ENCODE results near the gene SARM1. TPM values are rescaled to one million over a fixed set of nuclear protein-coding genes. Genes with fewer than 3 reads are reported as not detected.

SARM1 gene
- total RNA-seq, 6 donors from 2014 or later = 10.3 to 33.5 (median 13.9) TPM

DNA sequence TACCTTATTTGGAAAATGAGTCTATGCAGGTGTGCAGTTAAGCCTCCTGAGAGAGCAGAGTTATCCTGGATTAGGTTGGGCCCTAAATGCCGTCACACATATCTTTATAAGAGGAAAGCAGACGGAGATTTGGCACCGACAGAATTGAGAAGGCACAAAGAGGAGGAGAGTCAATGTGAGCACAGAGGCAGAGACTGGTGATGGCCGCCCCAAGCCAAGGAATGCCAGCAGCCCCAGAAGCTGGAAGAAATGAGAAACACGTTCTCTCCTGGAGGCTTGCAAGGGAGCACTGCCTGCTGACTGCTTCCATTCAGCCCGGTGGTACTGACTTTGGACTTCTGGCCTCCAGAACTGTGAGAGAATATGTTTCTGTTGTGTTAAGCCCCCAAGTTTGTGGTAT is 31.4 kb downstream of the SARM1 start:
- Histone ChIP-seq H3K9me3 (no peaks in the 10 kb centered on the region), H3K4me1 (peaks cover 13 to 32% (median 18%) of the 10 kb centered on the region in 4 donors), H3K4me3 (no peak overlapping the region), H3K27ac (no peak overlapping the region), H3K27me3 (no peaks in the 10 kb centered on the region), H3K36me3 (peaks cover 0 to 26% (median 3%) of the 10 kb centered on the region in 4 donors)
- ATAC-seq (ENCODE audit: low FRiP score in 2 of 2) (no peak), DNase-seq (no peak)
- 87 to 90% methylated on average over 6 of the region's 6 CpGs for WGBS, 2 donors
- TF ChIP-seq POLR2AphosphoS5 (IDR thresholded peaks at IDR 0.05) (no peak), EP300 (IDR thresholded peaks at IDR 0.05) (no peak), POLR2A (IDR thresholded peaks at IDR 0.05) (no peak)
- TF ChIP-seq, protein P1, sequence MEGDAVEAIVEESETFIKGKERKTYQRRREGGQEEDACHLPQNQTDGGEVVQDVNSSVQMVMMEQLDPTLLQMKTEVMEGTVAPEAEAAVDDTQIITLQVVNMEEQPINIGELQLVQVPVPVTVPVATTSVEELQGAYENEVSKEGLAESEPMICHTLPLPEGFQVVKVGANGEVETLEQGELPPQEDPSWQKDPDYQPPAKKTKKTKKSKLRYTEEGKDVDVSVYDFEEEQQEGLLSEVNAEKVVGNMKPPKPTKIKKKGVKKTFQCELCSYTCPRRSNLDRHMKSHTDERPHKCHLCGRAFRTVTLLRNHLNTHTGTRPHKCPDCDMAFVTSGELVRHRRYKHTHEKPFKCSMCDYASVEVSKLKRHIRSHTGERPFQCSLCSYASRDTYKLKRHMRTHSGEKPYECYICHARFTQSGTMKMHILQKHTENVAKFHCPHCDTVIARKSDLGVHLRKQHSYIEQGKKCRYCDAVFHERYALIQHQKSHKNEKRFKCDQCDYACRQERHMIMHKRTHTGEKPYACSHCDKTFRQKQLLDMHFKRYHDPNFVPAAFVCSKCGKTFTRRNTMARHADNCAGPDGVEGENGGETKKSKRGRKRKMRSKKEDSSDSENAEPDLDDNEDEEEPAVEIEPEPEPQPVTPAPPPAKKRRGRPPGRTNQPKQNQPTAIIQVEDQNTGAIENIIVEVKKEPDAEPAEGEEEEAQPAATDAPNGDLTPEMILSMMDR (IDR thresholded peaks at IDR 0.05) = no peak

DNA sequence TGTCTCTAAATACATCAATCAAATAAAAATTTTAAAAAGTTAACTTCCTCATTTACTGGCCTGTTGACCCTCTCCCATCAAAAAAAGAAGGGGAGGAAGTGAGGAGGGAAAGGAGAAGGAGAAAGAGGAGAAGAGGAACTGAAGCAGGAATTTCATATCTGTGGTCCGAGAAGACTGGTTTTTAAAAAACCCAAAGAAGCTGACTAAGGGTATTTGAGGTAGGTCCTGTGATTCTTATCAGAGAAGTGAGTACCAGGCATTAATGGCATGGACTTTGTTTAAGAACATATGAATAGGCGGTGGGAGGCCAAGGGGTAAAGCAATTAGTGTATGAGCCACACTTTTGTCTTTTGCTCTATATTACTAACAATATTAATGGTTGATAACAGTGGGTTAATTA is 32.5 kb downstream of the SARM1 start:
- no peak for DNase-seq
- H3K9me3 ChIP-seq = no peaks in the 10 kb centered on the region
- H3K4me1 ChIP-seq = peaks cover 12 to 32% (median 18%) of the 10 kb centered on the region in 4 donors
- no peak for ATAC-seq (ENCODE audit: low FRiP score in 2 of 2)
- no peak overlapping the region for H3K27ac ChIP-seq
- WGBS, 2 donors = 64 to 70% methylated on average over 2 of the region's 2 CpGs
- no peaks in the 10 kb centered on the region for H3K27me3 ChIP-seq
- H3K4me3 ChIP-seq = no peak overlapping the region
- TF ChIP-seq POLR2AphosphoS5 (IDR thresholded peaks at IDR 0.05) = no peak
- no peak for TF ChIP-seq POLR2A (IDR thresholded peaks at IDR 0.05)
- TF ChIP-seq, protein P1 (IDR thresholded peaks at IDR 0.05) = no peak
- no peak for TF ChIP-seq EP300 (IDR thresholded peaks at IDR 0.05)
- H3K36me3 ChIP-seq = peaks cover 0 to 17% (median 3%) of the 10 kb centered on the region in 4 donors

DNA sequence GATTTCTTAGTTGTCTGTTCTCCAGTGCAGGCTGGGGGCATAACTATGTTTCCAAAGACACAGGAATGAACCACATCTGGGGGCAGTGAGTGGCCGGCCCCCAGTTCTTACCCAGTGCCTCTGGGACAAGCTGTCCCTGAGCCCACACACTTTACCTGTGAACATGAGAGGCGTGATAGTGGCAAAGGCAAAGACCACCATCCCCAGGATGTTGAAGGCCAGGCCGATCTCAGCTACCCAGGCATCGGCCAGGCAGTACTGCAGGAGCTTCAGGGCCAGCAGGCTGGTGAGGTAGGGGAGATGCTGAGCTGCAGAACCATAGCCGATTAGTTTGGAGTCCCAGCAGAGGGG is 32.9 kb downstream of the SARM1 start:
- peak overlapping the region in 1 of 4 donors; percentile 33 for H3K27ac ChIP-seq
- no peak for ATAC-seq (ENCODE audit: low FRiP score in 2 of 2)
- DNase-seq = no peak
- 91 to 94% methylated on average over 2 to 5 of the region's 5 CpGs for WGBS, 2 donors
- H3K27me3 ChIP-seq = no peaks in the 10 kb centered on the region
- H3K36me3 ChIP-seq = peaks cover 0 to 12% (median 3%) of the 10 kb centered on the region in 4 donors
- H3K9me3 ChIP-seq = no peaks in the 10 kb centered on the region
- TF ChIP-seq POLR2A (IDR thresholded peaks at IDR 0.05) = no peak
- no peak for TF ChIP-seq POLR2AphosphoS5 (IDR thresholded peaks at IDR 0.05)
- TF ChIP-seq, protein P1 (IDR thresholded peaks at IDR 0.05) = no peak
- TF ChIP-seq EP300 (IDR thresholded peaks at IDR 0.05) = no peak
- H3K4me1 ChIP-seq = peaks cover 12 to 32% (median 18%) of the 10 kb centered on the region in 4 donors
- no peak overlapping the region for H3K4me3 ChIP-seq

DNA sequence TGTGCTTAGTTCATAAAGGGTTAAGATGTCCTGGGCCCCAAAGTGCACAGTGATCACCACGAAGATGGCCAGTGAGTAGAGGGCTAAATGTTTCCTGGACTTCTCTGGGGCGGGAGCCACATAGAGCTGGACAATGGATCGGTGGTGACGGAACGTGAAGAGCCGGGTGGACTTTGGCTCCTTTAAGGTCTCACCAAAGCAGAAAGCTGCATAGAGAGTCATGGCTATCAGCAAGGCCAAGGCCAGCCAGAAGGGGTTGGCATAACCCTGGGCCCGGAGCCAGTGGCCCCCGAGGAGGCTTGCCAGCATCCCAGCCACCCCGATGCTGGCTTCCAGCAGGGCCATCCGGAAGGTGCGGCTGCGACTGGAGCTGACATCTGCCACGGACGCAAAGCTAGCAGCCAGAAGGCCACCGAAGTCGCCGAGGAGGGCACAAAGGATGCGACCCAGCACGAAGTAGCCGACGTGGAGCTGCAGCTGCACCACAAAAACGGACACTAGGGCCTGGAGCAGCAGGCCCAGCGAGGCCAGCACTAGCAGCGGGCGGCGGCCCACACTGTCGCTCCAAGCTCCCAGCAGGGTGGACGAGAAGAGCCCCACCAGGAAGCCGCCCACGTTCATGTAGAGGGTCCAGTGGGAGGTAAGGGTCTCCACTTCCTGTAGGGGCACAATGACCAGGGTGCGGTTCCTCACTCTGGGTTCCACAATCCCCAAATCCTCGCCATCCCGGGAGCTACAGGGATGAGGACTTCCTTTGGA is 33.5 kb downstream of the SARM1 start:
- H3K27me3 ChIP-seq = no peaks in the 10 kb centered on the region
- H3K4me1 ChIP-seq = peaks cover 12 to 32% (median 18%) of the 10 kb centered on the region in 4 donors
- ATAC-seq (ENCODE audit: low FRiP score in 2 of 2) = peak in 1 of 2 donors; percentile 24
- H3K9me3 ChIP-seq = no peaks in the 10 kb centered on the region
- DNase-seq = peak in 1 of 2 donors; percentile 80
- peak overlapping the region; percentile 84 to 94 (median 90) for H3K4me3 ChIP-seq
- H3K27ac ChIP-seq = peak overlapping the region in 1 of 4 donors; percentile 68
- WGBS, 2 donors = 67 to 69% methylated on average over 22 to 32 of the region's 33 CpGs
- peaks cover 0 to 9% (median 3%) of the 10 kb centered on the region in 4 donors for H3K36me3 ChIP-seq
- TF ChIP-seq POLR2AphosphoS5 (IDR thresholded peaks at IDR 0.05) = no peak
- TF ChIP-seq EP300 (IDR thresholded peaks at IDR 0.05) = no peak
- no peak for TF ChIP-seq POLR2A (IDR thresholded peaks at IDR 0.05)
- TF ChIP-seq, protein P1 (IDR thresholded peaks at IDR 0.05) = no peak
